OCI-LY3 (cell line): ENCODE data around the gene PLEK.

Experiments
- CTCF ChIP-seq: fragments of 200-600, 300-600 bp; sonication (generic); IDR thresholded peaks from 2 replicates; pipeline ENCODE4 v1.5.1; 2014; ENCODE audit warnings: antibody characterized with exemption, low read length, low read depth
- EZH2phosphoT487 ChIP-seq: fragments of 200-600 bp; shearing (Covaris generic); IDR thresholded peaks from 2 replicates; pipeline ENCODE4 v1.6.1; 2018; ENCODE audit warnings: antibody characterized with exemption, mixed run types, low read depth

DNA sequence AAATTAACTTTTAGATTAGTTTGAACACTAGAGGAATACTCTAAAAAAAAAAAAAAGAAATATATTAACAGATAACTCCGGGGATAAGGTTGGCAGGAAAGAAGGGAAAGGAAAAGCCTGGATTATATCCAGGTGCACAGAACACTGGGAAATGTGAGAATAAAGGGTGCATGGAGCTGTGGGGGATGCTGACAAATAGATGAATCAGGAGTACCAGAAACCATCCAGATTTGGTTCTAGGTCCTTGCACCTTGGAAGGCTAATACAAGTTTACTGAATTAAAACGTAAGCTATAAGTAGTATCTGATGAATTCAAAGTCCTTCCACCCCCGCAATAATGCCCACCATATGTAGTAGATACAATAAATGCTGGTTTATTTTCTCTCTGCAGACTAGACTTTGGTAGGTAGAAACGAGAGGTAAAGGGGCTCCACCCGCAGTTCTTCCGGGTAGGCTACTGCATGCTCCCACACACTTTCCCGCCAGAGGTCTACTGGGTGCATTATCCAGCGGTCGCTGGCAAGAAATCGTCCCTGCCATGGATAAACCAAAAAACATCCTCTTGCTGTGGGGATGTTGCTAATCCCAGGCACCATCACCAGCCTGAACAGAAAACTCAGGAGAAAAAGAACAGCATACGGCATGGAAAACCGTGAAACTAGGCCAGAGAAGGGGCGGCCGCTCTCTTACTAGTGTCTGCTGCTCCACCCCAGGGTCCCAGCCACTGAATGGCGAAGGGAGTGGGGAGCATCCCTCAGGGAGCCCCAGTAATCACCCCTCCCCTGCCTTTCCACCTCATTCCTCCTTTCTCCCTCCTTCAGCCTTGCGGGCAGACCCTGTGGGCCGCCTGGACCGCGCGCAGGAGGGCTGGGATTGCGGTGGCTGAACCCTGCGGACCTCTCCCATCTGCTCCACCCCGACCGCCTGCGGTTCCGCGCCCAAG lies 46.8 kb upstream of the PLEK start:
- TF ChIP-seq CTCF, result no peak
- TF ChIP-seq EZH2phosphoT487, result no peak
